UCSD-AML1 (cell line): ENCODE results near the gene PDZD7.
A peak's percentile ranks its signal among the peaks of the same experiment; 100 is the strongest.

Experiments
- DNase-seq: peaks from one replicate; lab custom pipeline; 2025; ENCODE audit not compliant: unreplicated experiment; lab: John Stamatoyannopoulos, UW

The PDZD7 gene

DNA sequence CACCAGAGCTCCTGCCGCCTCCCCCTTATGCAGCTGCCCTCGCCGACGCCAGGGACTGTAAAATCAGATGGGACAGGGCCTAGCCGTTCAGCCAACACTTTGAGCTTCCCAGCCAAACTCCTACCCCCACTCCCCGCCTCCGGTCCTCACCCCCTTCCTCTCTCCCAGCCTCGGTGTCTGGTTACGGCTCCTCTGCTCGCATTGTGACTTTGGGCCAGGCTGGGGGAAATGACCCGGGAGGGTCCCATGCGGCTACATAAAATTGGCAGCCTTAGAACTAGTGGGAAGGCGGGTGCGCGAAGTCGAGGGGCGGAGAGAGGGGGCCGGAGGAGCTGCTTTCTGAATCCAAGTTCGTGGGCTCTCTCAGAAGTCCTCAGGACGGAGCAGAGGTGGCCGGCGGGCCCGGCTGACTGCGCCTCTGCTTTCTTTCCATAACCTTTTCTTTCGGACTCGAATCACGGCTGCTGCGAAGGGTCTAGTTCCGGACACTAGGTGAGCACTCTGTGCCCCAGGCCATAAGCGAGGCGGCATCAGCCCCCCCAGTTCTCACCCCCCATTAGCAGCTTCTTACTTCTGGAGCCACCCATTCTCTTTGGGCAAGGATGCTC, 30.8 kb upstream of the PDZD7 start, which contains the start of gene KAZALD1:
KAZALD1 (plus strand) TSS at position 366 of the 608 bp plus-strand sequence. CDS start 604 bp downstream, outside the sequence.
- DNase-seq = no peak

DNA sequence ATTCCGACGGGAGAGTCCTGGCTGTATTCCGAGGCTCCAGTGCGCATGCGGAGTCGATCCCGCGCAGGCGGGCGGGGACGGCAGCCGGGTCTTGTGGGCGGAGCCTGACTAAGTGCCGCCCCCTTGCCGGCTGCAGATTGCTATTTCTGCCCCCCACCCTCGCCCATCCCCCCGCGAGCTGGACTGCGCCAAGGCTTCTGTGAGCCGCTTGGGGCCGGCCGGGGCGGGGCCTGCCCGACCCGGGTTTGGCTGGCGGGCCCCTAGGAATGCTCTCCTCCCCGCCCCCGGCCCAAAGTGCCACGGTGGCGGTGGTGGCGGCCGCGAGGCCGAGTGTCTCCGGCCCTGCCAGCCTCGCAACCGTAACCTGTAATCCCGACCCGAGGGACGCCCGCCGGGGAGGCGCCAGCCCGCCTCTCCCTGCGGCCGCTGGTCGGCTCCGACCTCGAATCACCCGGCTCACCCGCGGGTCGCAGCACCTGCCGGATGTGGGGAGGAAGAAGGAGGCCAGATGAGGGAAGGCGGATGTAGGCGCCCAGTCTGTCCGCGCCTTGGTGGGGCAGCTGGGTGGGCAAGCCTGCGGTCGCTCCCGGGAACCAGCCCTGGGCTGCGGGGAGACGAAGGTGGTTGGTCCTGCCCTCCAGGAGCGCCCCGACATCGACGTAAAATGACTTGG, 30.2 kb upstream of the PDZD7 start:
- peak; percentile 94 for DNase-seq

DNA sequence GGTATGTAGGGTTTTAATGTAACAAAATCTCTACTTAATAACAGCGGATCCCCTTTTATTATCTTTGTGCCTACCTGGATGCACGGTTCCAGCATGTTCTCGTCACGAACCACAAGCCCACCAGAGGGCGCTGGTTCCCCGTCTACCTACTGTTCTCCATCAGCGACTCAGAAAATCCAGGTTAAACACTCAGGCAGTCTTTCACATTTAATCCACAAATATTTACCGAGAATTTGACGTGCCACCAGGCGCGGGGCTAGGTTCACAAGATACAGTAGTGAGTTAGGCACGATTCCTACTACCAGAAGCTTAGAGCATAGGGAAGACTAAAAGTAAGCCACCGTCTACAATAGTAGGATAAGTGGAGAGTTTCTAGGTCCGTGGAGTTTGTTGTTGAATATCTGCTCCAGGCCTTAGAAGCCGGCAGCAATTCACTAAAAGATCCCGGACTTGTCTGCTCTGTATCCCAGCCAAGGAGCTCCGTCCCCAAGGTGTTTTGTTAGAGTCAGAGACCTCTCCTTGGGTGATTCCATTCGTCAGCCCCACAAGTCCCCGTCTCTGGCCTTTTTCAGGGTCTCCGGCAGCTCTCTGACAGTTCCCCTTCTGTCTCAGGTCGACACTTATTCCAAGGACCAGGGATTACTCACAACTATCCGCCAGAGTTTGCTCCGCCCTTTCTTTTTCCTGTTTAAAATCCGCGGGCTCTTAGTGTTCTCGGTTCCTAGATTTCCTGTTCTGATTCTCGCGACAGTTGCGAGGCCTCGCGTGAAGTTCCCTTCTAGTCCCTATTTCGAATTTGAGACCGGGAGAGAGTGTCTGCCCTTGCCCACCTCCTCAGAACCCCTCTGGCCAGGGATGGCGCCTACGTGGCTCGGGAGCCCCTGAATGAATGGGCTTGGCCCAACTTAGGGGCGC, 29.4 kb upstream of the PDZD7 start:
- DNase-seq = peak; percentile 75

DNA sequence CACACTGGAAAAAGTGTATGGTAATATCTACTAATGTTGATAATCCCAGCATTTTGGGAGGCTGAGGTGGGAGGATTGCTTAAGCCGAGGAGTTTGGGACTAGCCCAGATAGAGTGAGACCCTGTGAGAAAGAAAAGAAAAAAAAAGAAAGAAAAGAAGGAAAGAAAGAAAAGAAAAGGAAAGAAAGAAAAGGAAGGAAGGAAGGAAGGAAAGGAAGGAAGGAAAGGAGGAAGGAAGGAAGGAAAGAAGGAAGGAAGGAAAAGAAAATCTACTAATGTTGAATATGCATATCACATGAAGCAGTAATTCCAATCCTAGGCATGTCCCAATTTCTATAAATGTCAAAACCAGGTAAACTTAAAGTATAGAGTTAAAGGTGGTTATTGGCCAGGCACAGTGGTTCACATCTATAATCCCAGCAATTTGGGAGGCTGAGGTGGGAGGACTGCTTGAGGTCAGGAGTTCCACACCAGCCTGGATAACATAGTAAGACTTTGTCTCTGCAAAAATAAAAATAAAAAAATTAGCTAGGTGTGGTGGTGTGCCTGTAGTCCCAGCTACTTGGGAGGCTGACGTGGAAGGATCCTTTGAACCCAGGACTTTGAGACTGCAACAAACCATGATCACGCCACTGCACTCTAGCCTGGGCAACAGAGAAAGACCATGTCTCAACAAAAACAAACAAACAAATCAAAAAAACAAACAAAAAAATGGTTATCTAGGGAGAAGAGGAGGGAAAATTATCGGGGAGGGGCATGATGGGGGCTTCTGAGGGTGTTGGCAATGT, 25.6 kb upstream of the PDZD7 start:
- no peak for DNase-seq

DNA sequence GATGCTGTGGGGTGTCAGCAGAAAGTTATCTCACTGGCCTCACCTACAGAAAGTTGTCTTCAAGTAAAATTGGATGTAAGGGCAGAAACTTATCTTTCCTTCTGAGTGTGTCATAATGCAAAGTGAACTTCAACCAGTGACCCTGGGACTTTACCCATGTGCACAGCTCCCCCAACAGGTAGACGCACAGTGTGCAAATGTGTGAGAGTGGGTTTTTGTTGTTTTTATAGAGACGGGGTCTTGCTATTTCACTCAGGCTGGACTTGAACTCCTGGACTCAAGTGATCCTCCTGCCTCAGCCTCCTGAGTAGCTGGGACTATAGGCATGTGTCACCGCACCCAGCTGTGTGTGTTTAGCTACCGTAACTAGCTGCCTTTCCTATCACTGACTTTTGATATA, 24.5 kb upstream of the PDZD7 start:
- no peak for DNase-seq

DNA sequence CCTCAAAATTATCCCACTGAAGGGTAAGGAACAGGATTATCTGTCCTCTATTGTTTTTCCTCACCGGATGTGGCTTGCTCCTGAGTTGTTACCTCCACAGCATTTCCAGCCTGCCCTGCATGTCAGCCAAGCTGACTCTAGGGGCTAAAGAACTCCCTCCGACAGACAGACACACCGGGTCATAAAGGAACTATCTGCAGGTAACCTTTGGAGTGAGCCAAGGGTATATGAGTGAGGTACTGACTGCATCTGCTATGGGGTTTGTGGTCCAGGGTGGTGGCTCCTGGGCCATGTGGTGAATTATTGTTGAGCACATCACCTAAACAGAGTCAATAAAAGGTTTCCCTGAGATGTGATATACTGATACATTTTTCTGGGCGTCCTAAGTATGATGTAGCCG, 23.9 kb upstream of the PDZD7 start:
- DNase-seq = no peak

DNA sequence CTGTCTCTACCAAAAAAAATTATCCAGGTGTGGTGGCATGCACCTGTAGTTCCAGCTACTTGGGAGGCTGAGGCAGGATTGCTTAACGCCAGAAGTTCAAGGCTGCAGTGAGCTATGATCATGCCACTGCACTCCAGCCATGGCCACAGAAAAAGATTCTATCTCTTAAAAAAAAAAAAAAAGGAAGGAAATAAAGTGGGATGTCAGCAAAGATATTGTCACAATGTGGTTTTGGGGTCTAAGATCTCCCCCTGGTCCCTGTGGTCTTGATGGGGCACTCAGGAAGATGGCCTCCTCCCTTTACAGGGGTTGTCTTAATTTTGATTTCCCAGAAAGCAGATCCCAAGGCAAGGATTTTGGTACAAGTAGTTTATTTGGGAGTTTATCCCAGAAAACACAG, 23.4 kb upstream of the PDZD7 start:
- DNase-seq = no peak

DNA sequence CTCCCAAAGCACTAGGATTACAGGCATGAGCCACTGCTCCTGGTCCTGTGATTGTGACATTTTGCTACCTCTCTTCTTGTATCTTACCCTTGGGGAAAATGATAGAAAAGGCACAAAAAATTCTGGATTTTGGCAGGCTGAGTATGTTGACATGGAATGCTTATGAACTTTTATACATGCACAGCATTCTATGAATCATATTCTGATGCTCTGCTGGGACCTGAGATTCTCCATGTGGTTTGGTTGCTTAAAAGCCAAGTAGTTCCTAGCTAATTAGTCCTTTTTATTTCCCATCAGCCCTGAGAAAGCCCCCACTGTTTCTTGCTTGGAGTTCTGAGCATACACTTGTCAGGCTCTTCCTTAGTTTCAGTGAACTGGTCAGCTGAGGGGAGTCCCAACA, 22.6 kb upstream of the PDZD7 start:
- DNase-seq = no peak

DNA sequence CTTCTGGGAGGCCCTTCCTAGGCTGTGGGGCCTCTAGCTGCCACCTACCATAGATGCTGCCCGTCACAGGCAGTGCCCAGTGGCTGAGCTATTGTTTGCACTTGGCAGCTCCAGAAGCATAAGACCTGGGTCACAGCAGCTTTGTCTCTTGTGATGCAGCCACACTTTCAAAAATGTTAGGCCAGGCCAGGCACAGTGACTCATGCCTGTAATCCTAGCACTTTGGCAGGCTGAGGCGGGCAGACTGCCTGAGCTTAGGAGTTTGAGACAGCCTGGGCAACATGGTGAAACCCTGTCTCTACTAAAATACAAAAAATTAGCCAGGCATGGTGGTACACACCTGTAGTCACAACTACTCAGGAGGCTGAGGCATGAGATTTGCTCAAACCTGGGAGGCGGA, 21.4 kb upstream of the PDZD7 start:
- no peak for DNase-seq

DNA sequence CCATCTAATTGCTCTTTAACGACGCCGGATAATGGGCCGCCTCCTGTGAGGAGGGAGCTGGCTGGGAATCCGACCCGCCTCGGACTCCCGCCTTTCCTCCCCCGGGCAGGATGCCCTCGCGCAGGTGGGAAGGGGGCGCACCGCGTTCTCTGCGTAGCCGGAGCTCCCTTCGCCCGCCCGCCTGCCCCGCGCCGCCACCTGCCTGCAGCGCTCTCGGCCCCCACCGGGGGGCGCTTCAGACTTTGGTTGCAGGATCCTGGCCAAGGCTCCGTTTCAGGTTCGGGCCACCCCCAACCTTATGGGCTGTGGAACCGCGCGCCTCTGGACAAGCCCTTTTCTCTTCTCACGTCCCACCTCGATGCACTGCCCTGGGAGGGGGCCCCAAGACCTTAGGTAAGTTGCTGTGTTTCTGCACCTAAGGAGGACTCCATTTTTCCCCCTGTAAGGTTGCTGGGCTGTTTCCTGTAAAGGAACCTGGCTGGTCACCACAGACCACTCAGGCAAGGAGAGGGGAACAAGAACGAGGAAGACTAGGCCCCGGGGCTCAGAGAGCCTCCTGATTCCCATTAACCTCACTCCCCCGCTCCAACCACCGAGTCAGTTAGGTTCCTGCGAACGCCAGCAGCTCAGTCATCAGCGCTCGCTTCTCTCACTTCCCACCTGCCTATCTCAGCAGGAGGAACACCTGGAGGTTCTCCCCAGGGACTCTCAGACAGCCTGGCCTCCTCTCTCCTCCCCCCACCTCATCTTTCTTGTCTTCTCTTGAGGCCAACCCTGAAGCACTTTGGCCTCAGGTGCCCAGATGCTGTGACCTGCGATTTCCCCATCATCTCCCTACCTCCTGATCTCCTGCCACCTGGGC, 19.5 kb upstream of the PDZD7 start:
- peak; percentile 80 for DNase-seq

DNA sequence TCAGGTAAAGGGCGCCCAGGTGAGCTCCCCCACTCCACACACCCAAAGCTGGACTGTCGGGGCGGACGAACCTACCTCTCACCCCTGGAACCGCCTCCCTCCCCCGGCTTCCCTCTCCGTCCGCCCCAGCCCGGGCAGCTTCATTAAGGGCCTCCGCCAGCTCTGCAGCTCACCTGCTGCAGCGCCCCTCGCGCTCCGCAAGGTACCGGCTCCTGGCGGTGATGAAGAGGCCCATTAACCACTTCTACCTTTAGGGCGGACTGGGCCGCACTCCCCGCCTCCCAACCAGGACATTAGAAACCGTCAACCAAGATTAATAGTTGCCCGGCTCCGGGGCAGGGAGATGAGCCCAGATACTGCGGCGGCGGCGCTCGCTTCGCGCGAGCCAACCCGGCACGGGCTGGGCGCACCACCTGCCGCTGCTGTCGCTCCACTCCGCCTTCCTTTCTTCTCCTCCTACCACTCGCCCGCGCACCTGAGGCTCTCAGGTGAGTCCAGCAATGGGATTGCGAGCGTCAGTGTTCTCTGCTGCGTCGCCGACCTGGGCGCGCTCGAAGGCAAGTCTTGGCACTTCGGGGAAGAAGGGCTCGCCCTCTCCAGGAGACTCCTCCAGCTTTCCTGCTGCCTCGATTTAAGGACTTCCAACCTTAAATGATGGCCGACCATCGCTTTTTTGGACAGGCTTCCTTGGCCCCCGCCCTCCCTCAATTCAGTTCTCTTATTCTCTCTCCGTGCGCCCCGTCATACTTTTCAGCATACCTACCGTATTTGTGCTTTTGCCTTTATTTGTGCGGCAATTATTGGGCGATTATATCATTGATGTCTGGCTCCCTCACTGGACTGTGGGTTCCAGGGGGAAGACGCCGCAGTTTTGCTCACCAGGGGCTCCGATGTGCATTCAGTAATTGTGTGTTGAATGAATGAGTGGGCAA, 17.3 kb upstream of the PDZD7 start:
- no peak for DNase-seq

DNA sequence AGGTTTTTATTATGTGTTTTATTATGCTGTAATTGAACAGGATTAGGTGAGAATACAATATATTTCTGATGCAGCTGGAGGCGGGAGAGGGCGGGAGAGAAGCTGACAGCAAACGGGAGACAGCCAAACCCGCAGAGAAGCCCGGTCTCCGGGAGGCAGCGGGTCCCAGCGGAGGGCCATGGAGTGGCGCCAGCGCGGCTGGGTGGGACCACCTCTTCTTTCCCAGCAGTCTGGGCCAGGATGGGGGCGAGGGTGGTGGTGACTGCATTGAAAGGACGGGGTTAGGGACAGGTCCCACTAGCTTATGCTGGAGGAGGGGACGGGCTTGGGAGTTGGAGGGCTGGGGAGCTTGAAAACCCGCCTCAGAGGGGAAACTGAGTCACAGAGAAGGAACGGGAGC, 16.3 kb upstream of the PDZD7 start:
- DNase-seq = no peak

DNA sequence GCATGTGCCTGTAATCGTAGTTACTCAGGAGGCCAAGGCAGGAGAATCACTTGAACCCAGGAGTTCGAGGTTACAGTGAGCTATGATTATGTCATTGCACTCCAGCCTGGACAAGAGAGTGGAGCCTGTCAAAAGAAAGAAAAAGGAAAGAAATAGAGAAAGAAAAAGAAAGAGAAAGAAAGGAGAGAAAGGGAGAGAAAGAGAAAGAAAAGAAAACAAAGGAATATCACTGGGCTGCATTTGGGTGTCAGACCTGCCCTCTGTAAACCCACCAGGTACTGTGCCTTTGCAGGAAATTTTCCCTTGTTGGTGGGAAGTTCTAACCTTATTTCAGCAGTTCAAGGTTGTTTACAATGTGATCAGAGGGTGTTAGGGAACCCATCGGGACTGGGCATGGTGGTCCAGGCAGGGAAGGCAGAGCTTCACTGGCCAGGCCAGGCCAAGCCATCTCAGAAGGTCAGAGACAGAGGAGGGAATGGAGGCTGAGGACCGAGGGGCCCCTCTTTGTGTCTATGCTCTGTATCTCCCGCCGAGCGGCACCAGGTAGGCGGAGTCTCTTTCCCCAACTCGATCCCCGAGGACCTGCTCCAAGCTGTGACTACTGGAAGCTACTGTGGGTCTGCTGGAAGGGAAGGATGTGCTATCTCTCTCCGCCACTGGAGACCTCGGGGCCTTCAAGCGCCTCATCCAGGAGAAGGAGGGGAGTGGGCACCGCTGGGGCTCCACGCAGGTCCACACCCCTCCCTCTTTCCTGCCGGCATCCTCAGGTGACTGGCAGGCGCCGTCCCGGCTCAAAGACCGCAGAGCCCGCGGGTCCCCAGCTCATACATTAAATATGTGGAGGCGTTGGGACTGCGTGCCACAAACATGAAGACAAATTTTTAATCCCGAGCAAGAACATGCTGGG, 15.7 kb upstream of the PDZD7 start:
- no peak for DNase-seq

DNA sequence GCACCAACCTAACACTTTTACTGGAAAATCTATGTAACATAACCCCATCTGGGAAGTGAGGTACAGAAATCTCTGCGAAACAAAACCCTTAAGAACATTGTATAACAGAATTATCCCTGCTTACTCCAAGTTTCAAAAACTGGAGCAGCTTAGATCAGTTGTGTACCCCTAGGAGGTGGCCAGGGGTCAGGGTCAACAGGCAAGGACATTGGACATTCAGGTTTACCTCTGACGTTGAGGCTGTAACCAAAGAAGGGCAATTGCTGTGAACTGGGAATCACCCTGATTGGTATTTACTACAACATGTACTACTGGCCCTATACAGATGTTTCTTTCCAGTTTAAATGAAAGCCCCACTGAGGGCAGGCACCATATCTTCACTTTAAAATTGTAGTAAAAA, 13.2 kb upstream of the PDZD7 start:
- DNase-seq = no peak

DNA sequence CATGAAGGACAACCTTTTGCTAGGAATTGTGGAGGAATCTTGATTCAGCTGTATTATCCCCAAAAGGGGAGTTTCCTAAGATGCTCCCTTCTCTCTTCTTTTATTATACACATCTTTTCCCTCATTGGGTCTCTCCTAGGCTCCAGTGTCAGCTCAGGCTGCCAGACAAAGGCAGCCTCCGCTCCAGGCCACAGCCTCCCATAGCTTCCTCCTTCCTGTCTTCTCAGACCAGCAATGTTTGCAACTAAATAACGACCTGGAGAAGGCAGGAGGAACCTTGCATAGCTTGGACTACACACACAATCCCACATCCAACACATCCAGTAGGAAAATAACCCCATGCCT, 12.4 kb upstream of the PDZD7 start:
- peak; percentile 44 for DNase-seq

DNA sequence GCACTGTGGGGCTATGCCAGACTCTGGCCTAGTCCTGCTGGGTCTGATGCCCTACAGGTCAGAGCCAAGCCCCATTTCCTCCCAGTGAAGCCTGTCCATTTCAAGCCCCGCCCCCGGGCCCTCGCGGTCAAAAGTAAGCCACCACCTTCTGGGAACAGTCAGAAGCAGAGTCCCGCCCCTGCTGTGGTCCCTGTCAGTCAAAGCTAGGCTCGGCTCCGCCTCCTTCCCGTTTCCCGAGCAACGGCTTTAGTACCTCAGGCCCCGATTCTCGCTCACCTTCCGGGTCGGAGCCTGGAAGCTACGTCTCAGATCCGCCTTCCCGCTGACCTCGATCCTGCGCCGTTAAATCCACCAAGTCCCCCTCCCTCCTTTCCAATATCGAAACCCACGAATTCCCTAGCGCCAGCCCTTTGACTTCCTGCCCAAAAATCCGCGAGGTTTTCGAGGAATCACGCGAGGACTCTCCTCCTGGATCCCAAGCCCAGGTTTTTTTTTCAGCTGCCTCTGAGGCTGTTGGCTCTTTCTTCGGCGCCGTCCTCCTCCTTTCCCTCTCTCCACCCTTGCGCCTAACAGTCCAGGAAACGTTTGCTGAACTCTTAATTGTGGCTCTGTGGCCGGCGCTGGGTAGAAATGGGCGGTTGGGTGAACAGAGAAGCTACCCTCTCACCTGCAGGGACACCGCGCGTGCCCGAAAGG, 11.9 kb upstream of the PDZD7 start:
- DNase-seq = peak; percentile 97

DNA sequence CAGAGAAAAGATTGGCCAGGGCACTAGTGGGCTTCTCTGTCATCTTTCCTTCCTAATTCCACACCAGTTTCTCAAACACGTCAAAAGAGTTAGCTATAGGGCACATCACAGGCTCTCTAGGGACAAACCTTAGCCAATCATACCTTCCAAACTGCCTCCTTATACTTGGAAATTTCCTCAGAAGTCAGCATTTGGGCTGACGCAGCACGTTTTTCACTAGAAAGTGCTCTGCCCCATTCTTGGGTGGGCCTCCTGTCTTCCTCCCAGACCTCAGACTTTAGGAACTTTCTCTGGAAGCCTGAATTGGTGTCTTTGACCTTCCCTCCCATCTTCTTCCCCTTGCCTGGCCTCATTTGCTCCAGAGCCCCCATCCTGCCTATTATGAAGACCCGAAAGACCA, 11.2 kb upstream of the PDZD7 start:
- DNase-seq = no peak
